Peyer's patch (tissue), 4 donors: ENCODE measurements around the gene C4orf17.

Experiments
- POLR2A ChIP-seq, 2 donors: fragments of 450-650 bp; IDR thresholded peaks; one replicate each; pipeline ENCODE4 v1.5.1; 2017; ENCODE audit warnings: antibody characterized with exemption in 2 of 2, mild to moderate bottlenecking in 2 of 2, moderate library complexity in 2 of 2
- TF ChIP-seq, protein P1 (sequence below), 6 experiments: fragments of 450-650 bp in 4 of 6; fragments of 200-600 bp in 2 of 6; sonication (generic) in 1 of 6; IDR thresholded peaks; one replicate each; pipeline ENCODE4 v1.5.1; 2017 to 2019; ENCODE audit warnings: antibody characterized with exemption in 6 of 6, mild to moderate bottlenecking in 3 of 6, moderate library complexity in 1 of 6

DNA sequence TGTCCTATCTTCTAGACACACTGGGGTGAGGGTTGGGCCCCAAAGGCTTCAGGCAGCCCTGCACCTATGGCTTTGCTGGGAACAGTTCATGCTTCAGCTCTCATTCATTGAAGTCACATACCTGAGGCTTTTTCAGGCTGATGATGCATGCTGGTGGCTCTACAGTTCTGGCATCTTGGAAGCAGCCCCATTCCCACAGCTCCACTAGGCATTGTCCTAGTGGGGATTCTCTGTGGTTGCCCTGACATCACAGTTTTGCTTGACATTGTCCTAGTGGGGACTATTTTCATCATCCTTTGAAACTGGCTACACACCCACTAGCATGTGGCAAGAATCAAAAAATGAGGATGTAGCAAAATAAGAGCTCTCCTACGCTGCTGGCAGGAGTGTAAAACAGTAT lies 37.7 kb upstream of the C4orf17 start:
- TF ChIP-seq, protein P1, sequence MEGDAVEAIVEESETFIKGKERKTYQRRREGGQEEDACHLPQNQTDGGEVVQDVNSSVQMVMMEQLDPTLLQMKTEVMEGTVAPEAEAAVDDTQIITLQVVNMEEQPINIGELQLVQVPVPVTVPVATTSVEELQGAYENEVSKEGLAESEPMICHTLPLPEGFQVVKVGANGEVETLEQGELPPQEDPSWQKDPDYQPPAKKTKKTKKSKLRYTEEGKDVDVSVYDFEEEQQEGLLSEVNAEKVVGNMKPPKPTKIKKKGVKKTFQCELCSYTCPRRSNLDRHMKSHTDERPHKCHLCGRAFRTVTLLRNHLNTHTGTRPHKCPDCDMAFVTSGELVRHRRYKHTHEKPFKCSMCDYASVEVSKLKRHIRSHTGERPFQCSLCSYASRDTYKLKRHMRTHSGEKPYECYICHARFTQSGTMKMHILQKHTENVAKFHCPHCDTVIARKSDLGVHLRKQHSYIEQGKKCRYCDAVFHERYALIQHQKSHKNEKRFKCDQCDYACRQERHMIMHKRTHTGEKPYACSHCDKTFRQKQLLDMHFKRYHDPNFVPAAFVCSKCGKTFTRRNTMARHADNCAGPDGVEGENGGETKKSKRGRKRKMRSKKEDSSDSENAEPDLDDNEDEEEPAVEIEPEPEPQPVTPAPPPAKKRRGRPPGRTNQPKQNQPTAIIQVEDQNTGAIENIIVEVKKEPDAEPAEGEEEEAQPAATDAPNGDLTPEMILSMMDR (IDR thresholded peaks at IDR 0.05), result no peak
- TF ChIP-seq POLR2A (IDR thresholded peaks at IDR 0.05), result no peak
